GM12864 (cell line): Measurements from ENCODE around the gene CDC42BPA.

Experiments used
- DNase-seq: peaks from one replicate; pipeline ENCODE4 v3.0.0-alpha.2; 2011; ENCODE audit warnings: low read depth
- H3K4me3 ChIP-seq: 2 replicates; pipeline ENCODE4 v1.5.1; 2011; ENCODE audit warnings: mild to moderate bottlenecking, low read depth, low read length, control low read depth
- TF ChIP-seq, protein P1 (sequence below): IDR thresholded peaks from 2 replicates; pipeline ENCODE4 v1.5.1; 2011; ENCODE audit warnings: low read depth, mild to moderate bottlenecking, moderate library complexity, low read length, control low read depth, inconsistent platforms; ENCODE audit errors: missing control alignments

Gene CDC42BPA

GRCh38 chr1:227223171-227223806, 95.0 kb downstream of the CDC42BPA start:
- DNase-seq, result no peak
- H3K4me3 ChIP-seq, result no peak overlapping the region
- TF ChIP-seq, protein P1, sequence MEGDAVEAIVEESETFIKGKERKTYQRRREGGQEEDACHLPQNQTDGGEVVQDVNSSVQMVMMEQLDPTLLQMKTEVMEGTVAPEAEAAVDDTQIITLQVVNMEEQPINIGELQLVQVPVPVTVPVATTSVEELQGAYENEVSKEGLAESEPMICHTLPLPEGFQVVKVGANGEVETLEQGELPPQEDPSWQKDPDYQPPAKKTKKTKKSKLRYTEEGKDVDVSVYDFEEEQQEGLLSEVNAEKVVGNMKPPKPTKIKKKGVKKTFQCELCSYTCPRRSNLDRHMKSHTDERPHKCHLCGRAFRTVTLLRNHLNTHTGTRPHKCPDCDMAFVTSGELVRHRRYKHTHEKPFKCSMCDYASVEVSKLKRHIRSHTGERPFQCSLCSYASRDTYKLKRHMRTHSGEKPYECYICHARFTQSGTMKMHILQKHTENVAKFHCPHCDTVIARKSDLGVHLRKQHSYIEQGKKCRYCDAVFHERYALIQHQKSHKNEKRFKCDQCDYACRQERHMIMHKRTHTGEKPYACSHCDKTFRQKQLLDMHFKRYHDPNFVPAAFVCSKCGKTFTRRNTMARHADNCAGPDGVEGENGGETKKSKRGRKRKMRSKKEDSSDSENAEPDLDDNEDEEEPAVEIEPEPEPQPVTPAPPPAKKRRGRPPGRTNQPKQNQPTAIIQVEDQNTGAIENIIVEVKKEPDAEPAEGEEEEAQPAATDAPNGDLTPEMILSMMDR, result no peak

DNA sequence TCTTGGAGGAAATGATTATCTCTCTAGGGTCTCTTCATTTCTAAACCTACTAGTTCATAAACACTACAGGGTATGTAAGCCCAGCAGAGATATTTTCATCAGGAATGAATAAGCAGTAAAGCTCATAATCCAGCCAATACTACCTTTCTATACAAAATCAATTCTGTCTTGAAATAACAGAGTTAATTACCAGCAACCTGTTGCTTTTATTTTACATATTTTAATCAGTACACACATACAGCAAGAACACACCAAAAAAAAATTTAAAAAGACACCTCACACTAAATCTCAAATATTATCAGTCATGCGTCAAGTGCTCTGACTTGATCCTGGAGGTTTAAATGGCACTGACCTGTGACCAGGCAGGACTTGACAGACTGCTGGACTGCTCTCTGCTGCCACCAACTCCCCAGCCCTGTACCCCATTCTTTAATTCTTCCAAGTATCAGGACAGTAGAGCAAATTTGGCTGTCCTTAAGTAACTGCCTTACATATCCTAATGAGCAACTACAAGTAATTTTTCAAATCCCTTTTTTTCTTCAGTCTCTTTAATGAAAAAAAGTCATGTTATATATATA, 98.5 kb downstream of the CDC42BPA start:
- TF ChIP-seq, protein P1, result no peak
- H3K4me3 ChIP-seq, result no peak overlapping the region
- DNase-seq, result no peak

GRCh38 chr1:227218870-227219573, 99.3 kb downstream of the CDC42BPA start:
- DNase-seq, result no peak
- H3K4me3 ChIP-seq, result no peak overlapping the region
- TF ChIP-seq, protein P1, result no peak

DNA sequence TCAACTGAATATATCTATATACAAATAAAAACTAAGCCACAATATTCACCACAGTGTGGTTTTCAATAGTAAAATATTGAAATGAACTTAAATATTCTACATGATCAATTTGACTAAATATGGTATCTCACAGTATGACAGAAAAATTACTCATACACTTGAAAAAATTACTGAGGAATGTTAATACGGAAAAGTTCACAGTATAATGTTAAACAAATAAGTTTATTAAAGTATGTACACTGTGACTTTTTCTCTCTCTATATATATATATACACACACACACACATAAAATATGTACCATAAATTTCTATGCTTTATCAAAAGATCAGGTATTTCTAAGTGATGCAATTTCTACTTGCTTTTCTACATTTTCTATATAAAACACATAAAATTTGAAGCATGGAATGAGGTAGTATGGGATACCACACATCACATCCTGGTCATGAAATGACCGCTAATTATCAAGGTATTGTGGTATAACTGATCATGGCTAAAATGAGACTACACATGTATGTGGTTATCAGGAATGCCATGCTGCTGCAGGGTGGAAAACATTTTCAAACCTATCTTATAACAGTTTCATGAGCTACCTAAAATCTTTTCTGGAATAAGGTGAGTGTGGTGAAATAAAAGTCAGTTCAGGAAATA, 102.3 kb downstream of the CDC42BPA start:
- TF ChIP-seq, protein P1, result no peak
- no peak overlapping the region for H3K4me3 ChIP-seq
- DNase-seq, result no peak

GRCh38 chr1:227214207-227214606, 104.1 kb downstream of the CDC42BPA start:
- no peak overlapping the region for H3K4me3 ChIP-seq
- TF ChIP-seq, protein P1, result no peak
- no peak for DNase-seq

GRCh38 chr1:227213426-227213825, 104.9 kb downstream of the CDC42BPA start:
- no peak for DNase-seq

More at GRCh38 chr1:227213426-227213825, 104.9 kb downstream of the CDC42BPA start:
- TF ChIP-seq, protein P1, result no peak
- no peak overlapping the region for H3K4me3 ChIP-seq
